ENCODE measurements around the gene EIF2B1.

The EIF2B1 gene

DNA sequence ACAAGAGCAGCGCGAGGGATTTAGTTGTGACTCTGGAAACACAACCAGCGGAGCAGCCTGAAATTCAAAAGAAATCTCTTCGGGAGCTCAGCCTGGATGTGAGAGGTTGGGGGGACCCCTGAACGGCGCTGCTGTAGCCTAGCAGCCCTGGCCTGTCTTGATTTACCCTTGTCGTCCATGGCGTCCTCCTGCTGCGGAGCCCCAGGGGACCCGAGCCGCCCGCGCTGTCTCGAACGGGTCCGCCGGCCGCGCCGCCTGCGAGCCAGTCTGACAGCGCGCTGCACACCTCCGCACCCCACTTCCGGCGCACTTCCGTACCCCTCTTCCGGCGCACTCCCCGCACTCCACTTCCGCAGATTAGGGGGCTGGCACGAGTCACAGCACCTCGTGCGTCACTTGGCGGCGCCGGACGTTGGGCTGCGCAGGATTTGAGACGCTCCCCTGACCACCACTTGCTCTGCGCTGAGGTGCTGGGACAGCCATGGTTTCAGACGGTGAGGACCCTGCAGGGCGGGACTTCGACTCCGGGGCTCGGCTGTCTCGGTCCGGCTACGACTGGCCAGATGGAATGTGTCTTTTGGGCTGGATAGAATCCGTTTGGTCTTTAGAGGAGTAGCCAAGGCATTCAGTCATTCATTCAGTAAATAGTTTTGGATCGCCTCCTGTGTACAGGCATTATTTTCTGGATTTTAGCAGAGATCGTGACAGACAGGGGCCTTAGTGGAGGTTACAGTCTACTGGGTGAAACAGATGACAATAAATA lies at the start of gene EIF2B1, which contains the start of gene GTF2H3:
Gene EIF2B1, minus strand, starts transcription at position 308 of the 763 bp plus-strand sequence. Its CDS starts 129 bp downstream, at position 179.
Gene GTF2H3, plus strand, starts transcription at position 451 of the 763 bp plus-strand sequence. Its CDS starts 31 bp downstream, at position 482.
- H3K4me3 ChIP-seq (ENCODE audit: low read depth, low read length), result peak within 1 kb of the TSS; percentile 85
- POLR2A ChIA-PET, result interaction anchor here (1.4 kb wide), 1 partner anchor 79 kb away, joined by 4 read pairs; the partner anchor contains the start of gene ATP6V0A2
- TF ChIP-seq, protein P1, sequence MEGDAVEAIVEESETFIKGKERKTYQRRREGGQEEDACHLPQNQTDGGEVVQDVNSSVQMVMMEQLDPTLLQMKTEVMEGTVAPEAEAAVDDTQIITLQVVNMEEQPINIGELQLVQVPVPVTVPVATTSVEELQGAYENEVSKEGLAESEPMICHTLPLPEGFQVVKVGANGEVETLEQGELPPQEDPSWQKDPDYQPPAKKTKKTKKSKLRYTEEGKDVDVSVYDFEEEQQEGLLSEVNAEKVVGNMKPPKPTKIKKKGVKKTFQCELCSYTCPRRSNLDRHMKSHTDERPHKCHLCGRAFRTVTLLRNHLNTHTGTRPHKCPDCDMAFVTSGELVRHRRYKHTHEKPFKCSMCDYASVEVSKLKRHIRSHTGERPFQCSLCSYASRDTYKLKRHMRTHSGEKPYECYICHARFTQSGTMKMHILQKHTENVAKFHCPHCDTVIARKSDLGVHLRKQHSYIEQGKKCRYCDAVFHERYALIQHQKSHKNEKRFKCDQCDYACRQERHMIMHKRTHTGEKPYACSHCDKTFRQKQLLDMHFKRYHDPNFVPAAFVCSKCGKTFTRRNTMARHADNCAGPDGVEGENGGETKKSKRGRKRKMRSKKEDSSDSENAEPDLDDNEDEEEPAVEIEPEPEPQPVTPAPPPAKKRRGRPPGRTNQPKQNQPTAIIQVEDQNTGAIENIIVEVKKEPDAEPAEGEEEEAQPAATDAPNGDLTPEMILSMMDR (IDR thresholded peaks at IDR 0.05; ENCODE audit: insufficient read depth, low read length, missing control alignments), result no peak
- CTCF ChIA-PET, result interaction anchor here (0.9 to 4.6 kb wide), 2 partner anchors 13 to 24 kb away, joined by 3 to 27 read pairs; no protein-coding TSS in a partner anchor
- DNase-seq (ENCODE audit: low read depth, low spot score), result peak; percentile 77

DNA sequence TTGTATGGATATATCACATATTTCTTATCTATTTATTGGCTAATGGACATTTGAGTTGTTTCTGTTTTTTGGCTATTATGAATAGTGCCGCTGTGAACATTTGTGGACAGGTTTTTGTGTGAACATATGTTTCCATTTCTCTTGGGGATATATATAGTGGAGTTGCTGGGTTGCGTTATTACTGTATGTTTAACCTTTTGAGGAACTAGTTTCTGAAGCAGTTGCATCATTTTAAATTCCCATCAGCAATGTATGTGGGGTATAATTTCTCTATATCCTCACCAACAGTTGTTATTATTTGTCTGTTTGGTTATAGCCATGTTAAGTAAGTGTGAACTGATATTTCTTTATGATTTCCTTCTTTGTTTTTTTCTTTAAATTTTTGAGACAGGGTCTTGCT lies 48.1 kb upstream of the EIF2B1 start:
- ChIA-PET POLR2A (interaction anchor here (0.7 kb wide), 1 partner anchor 8 kb away, joined by 3 read pairs; no protein-coding TSS in a partner anchor), CTCF (no interaction called here)
- no peak overlapping the region for H3K4me3 ChIP-seq (ENCODE audit: low read depth, low read length)
- TF ChIP-seq, protein P1 (IDR thresholded peaks at IDR 0.05; ENCODE audit: insufficient read depth, low read length, missing control alignments), result no peak
- no peak for DNase-seq (ENCODE audit: low read depth, low spot score)

DNA sequence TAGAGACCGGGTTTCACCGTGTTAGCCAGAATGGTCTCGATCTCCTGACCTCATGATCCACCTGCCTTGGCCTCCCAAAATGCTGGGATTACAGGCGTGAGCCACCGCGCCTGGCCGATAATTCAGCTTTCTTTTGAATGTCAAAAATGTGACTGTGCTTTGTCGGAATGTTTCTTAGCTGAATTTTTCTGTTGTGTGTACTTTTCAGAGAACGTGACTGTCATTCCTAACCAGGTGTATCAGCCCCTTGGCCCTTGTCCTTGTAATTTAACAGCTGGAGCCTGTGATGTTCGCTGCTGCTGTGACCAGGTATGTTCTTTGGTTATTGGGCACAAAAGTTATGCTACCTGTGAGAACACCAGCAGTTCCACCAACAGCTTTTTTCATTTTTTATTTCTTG lies 45.5 kb upstream of the EIF2B1 start:
- TF ChIP-seq, protein P1 (IDR thresholded peaks at IDR 0.05; ENCODE audit: insufficient read depth, low read length, missing control alignments), result no peak
- ChIA-PET POLR2A (interaction anchor here (0.6 to 0.8 kb wide), 2 partner anchors 27 to 34 kb away, joined by 3 read pairs; no protein-coding TSS in a partner anchor), CTCF (no interaction called here)
- no peak overlapping the region for H3K4me3 ChIP-seq (ENCODE audit: low read depth, low read length)
- no peak for DNase-seq (ENCODE audit: low read depth, low spot score)

DNA sequence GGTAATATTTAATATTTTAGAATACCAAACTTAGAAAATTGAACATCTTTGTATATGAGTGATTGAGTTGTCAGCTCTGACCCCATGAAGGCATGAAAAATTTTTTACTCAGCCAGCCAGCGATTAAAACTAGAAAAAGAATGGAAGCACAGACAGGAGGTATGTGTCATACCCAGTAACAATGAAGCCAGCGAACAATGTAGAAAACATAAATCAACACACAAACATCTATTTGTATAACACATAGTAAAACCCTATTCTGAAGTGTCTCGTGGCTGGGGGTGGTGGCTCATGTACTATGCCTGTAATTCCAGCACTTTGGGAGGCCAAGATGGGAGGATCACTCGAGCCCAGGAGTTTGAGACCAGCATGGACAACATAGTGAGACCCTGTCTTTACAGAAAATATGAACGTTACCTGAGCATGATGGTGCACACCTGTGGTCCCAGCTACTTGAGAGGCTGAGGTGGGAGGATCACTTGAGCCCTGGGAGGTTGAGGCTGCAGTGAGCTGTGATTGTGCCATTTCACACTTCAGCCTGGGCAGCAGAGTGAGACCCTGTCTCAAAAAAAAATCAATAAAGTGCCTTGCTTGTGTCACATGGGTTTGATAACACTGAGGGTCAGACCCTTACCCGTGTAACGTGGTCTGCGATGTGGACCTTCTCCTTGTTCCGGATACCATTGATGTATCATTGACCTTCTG lies 43.3 kb upstream of the EIF2B1 start:
- ChIA-PET POLR2A (no interaction called here), CTCF (no interaction called here)
- DNase-seq (ENCODE audit: low read depth, low spot score), result no peak
- no peak overlapping the region for H3K4me3 ChIP-seq (ENCODE audit: low read depth, low read length)
- TF ChIP-seq, protein P1 (IDR thresholded peaks at IDR 0.05; ENCODE audit: insufficient read depth, low read length, missing control alignments), result no peak

DNA sequence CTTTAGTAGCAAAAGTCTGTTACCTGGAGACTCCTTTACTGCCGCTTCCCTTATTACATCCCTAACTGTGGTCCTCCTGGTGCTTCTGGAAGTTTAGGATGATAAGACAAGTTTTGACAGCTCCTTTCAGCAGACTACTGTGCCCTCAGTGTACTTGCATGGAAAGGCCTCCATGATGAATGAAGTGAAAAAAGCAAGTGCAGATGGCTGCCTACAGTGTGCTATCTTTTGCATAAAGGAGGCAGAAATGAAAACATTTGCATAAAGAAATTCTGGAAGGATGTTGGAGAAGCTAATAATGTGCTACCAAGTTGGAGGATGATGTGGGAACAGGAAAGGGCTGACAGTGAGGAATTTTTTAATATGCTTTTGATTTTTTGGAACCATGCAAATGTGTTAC lies 42.0 kb upstream of the EIF2B1 start:
- ChIA-PET CTCF (no interaction called here), POLR2A (no interaction called here)
- TF ChIP-seq, protein P1 (IDR thresholded peaks at IDR 0.05; ENCODE audit: insufficient read depth, low read length, missing control alignments), result no peak
- no peak for DNase-seq (ENCODE audit: low read depth, low spot score)
- no peak overlapping the region for H3K4me3 ChIP-seq (ENCODE audit: low read depth, low read length)

DNA sequence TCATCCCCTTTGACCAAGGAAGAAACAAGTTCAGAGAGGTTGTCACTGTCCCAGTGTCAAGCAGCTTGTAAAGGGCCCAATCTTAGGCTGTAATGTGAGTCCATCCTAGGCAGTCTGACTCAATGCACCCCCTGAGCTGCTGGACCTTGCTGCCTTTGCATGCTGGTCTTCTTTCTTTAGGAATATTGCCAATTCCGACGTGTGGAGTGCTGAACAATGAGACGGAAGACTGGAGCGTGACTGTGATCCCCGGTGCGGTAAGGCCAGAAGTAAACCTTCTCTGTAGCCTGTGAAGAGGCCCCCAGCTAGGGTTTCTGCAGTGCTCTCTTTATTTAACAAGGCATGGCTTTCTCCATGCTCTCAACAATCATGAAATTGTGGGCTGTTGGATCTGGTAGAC lies 38.4 kb upstream of the EIF2B1 start:
- TF ChIP-seq, protein P1 (IDR thresholded peaks at IDR 0.05; ENCODE audit: insufficient read depth, low read length, missing control alignments), result no peak
- H3K4me3 ChIP-seq (ENCODE audit: low read depth, low read length), result peak overlapping the region; percentile 83
- CTCF ChIA-PET, result no interaction called here
- DNase-seq (ENCODE audit: low read depth, low spot score), result no peak
- POLR2A ChIA-PET, result interaction anchor here (0.9 kb wide), 1 partner anchor 11 kb away, joined by 6 read pairs; no protein-coding TSS in a partner anchor
